H1 (cell line): ENCODE results near the gene NECTIN1. TPM values are rescaled to one million over a fixed set of nuclear protein-coding genes. Genes with fewer than 3 reads are reported as not detected.

Source experiments
- CTCF ChIA-PET: fragments of 300-600 bp; sonication (Branson Sonifier 250); formaldehyde crosslinking; loops from one replicate; lab custom pipeline; 2021; ENCODE audit not compliant: partially characterized antibody; lab: Charles Lee
- POLR2A ChIA-PET: fragments of 300-600 bp; sonication (Branson Sonifier 250); formaldehyde crosslinking; loops from one replicate; lab custom pipeline; 2021; ENCODE audit warnings: inconsistent platforms; ENCODE audit not compliant: partially characterized antibody; lab: Charles Lee
- DNase-seq, 2 experiments: peaks; one replicate each; pipeline versions ENCODE4 v3.0.0 to v3.0.0-alpha.2; 2010 to 2022; ENCODE audit warnings: low spot score in 2 of 2, low read depth in 1 of 2, mixed read lengths in 1 of 2
- FAIRE-seq: peaks from 2 replicates; lab custom pipeline; 2011; peaks lifted over from hg19 to GRCh38; lab: Jason Lieb, UNC
- H2AFZ ChIP-seq: 2 replicates; pipeline ENCODE4 v1.8.1; 2012; ENCODE audit warnings: low read length, inconsistent platforms
- H2AK5ac ChIP-seq: 2 replicates; pipeline ENCODE4 v1.6.1; 2013; ENCODE audit warnings: low read depth, low read length
- H2BK120ac ChIP-seq: replicated peaks from 2 replicates; pipeline ENCODE3; 2013; ENCODE audit warnings: low read depth, low read length, inconsistent platforms
- H2BK12ac ChIP-seq: 2 replicates; pipeline ENCODE4 v1.6.1; 2013; ENCODE audit warnings: low read depth, low read length
- H2BK15ac ChIP-seq: 2 replicates; pipeline ENCODE4 v1.6.1; 2013; ENCODE audit warnings: low read length
- H2BK20ac ChIP-seq: 2 replicates; pipeline ENCODE4 v1.6.1; 2013; ENCODE audit warnings: low read length
- H2BK5ac ChIP-seq: 2 replicates; pipeline ENCODE4 v1.6.1; 2013; ENCODE audit warnings: low read depth, low read length
- H3K14ac ChIP-seq: 2 replicates; pipeline ENCODE4 v1.6.1; 2013; ENCODE audit warnings: inconsistent platforms; ENCODE audit not compliant: insufficient read length
- H3K18ac ChIP-seq: 2 replicates; pipeline ENCODE4 v1.6.1; 2013; ENCODE audit warnings: low read length; ENCODE audit errors: extremely low read depth
- H3K23ac ChIP-seq: 2 replicates; pipeline ENCODE4 v1.6.1; 2013; ENCODE audit warnings: inconsistent platforms; ENCODE audit not compliant: insufficient read length
- H3K23me2 ChIP-seq: 2 replicates; pipeline ENCODE4 v1.6.1; 2013; ENCODE audit warnings: low read depth, low read length
- H3K27ac ChIP-seq: 2 replicates; pipeline ENCODE4 v1.6.1; 2011; ENCODE audit warnings: low read depth, low read length, inconsistent platforms
- H3K27me3 ChIP-seq, 4 experiments: replicated peaks in 1 of 4; 1 replicate in 1 of 4; 2 replicates in 3 of 4; pipeline versions ENCODE4 v1.6.1 to v1.8.1; 2011 to 2013; ENCODE audit warnings: low read length in 3 of 4, mild to moderate bottlenecking in 3 of 4, inconsistent platforms in 2 of 4, mixed read lengths in 2 of 4, moderate library complexity in 1 of 4; ENCODE audit not compliant: control insufficient read depth in 3 of 4, insufficient read depth in 3 of 4; ENCODE audit errors: extremely low read depth in 1 of 4
- H3K36me3 ChIP-seq, 4 experiments: 2 replicates each; pipeline versions ENCODE4 v1.6.1 to v1.8.1; 2011 to 2013; ENCODE audit warnings: mild to moderate bottlenecking in 4 of 4, low read length in 3 of 4, moderate library complexity in 2 of 4, control low read depth in 1 of 4, inconsistent platforms in 1 of 4; ENCODE audit not compliant: insufficient read depth in 4 of 4, control insufficient read depth in 2 of 4
- H3K4ac ChIP-seq: replicated peaks from 2 replicates; pipeline ENCODE3; 2013; ENCODE audit warnings: low read length, low read depth, mixed read lengths, inconsistent platforms; ENCODE audit not compliant: insufficient read length
- H3K4me1 ChIP-seq, 4 experiments: replicated peaks in 1 of 4; 1 replicate in 1 of 4; 2 replicates in 3 of 4; pipeline versions ENCODE4 v1.6.1 to v1.8.1; 2011 to 2013; ENCODE audit warnings: low read length in 3 of 4, inconsistent platforms in 2 of 4, mixed read lengths in 1 of 4; ENCODE audit not compliant: insufficient read depth in 4 of 4, control insufficient read depth in 3 of 4
- H3K4me2 ChIP-seq, 2 experiments: 2 replicates each; pipeline versions ENCODE4 v1.6.1 to v1.8.1; 2011 to 2013; ENCODE audit warnings: low read depth in 2 of 2, low read length in 2 of 2, control low read depth in 1 of 2, inconsistent platforms in 1 of 2, mild to moderate bottlenecking in 1 of 2; ENCODE audit not compliant: insufficient read depth in 1 of 2
- H3K4me3 ChIP-seq, 4 experiments: fragments of 200-600, 300-600 bp in 1 of 4; sonication (generic), shearing (Covaris generic), sonication (Bioruptor Twin) in 1 of 4; 2 replicates each; pipeline versions ENCODE4 v1.5.1 to v1.8.1; 2011 to 2016; ENCODE audit warnings: low read length in 4 of 4, low read depth in 3 of 4, control low read depth in 2 of 4, inconsistent platforms in 2 of 4, mild to moderate bottlenecking in 2 of 4, mixed read lengths in 1 of 4, moderate library complexity in 1 of 4; ENCODE audit not compliant: insufficient read depth in 2 of 4; ENCODE audit errors: extremely low read depth in 1 of 4
- H3K56ac ChIP-seq: replicated peaks from 2 replicates; pipeline ENCODE3; 2013; ENCODE audit warnings: low read depth, mild to moderate bottlenecking, mixed read lengths, low read length, inconsistent platforms; ENCODE audit not compliant: insufficient read length
- H3K79me1 ChIP-seq: 2 replicates; pipeline ENCODE4 v1.6.1; 2013; ENCODE audit warnings: low read depth, low read length, control low read depth
- H3K79me2 ChIP-seq, 2 experiments: 2 replicates each; pipeline versions ENCODE4 v1.6.1 to v1.8.1; 2012 to 2013; ENCODE audit warnings: low read length in 2 of 2, mild to moderate bottlenecking in 2 of 2, inconsistent platforms in 1 of 2; ENCODE audit not compliant: insufficient read depth in 2 of 2, control insufficient read depth in 1 of 2
- H3K9ac ChIP-seq, 4 experiments: replicated peaks in 1 of 4; 1 replicate in 1 of 4; 2 replicates in 3 of 4; pipeline versions ENCODE4 v1.6.1 to v1.8.1; 2011 to 2013; ENCODE audit warnings: low read depth in 3 of 4, low read length in 3 of 4, control low read depth in 2 of 4, mild to moderate bottlenecking in 2 of 4, moderate library complexity in 2 of 4, inconsistent platforms in 1 of 4; ENCODE audit errors: extremely low read depth in 1 of 4
- H3K9me3 ChIP-seq, 2 experiments: 2 replicates each; pipeline versions ENCODE4 v1.6.1 to v1.8.1; 2012 to 2013; ENCODE audit warnings: mild to moderate bottlenecking in 2 of 2, moderate library complexity in 2 of 2, control low read depth in 1 of 2, inconsistent platforms in 1 of 2, low read depth in 1 of 2, low read length in 1 of 2, mixed read lengths in 1 of 2; ENCODE audit not compliant: insufficient read depth in 2 of 2
- H4K20me1 ChIP-seq, 2 experiments: replicated peaks in 1 of 2; 2 replicates each; pipeline versions ENCODE3 to v1.8.1; 2011 to 2013; ENCODE audit warnings: inconsistent platforms in 2 of 2, low read length in 2 of 2, mild to moderate bottlenecking in 1 of 2; ENCODE audit not compliant: insufficient read depth in 2 of 2, control insufficient read depth in 1 of 2
- H4K5ac ChIP-seq: 2 replicates; pipeline ENCODE4 v1.6.1; 2013; ENCODE audit warnings: low read length, low read depth, mixed read lengths, inconsistent platforms; ENCODE audit not compliant: insufficient read length
- H4K8ac ChIP-seq: 2 replicates; pipeline ENCODE4 v1.8.0; 2013; ENCODE audit warnings: mild to moderate bottlenecking, moderate library complexity, low read length, inconsistent platforms; ENCODE audit not compliant: insufficient read depth; ENCODE audit errors: extremely low read depth
- H4K91ac ChIP-seq: replicated peaks from 2 replicates; pipeline ENCODE3; 2013; ENCODE audit warnings: low read length, mixed read lengths, inconsistent platforms; ENCODE audit not compliant: insufficient read length
- FOSL1 ChIP-seq: IDR thresholded peaks from 2 replicates; pipeline ENCODE4 v1.6.1; 2011; ENCODE audit warnings: mild to moderate bottlenecking, low read depth, low read length, moderate library complexity; ENCODE audit not compliant: insufficient read depth
- POLR2A ChIP-seq, 2 experiments: IDR thresholded peaks; 1 replicate in 1 of 2; 2 replicates in 1 of 2; pipeline ENCODE4 v1.6.1; 2011; ENCODE audit warnings: low read depth in 2 of 2, low read length in 2 of 2, mild to moderate bottlenecking in 2 of 2; ENCODE audit errors: control extremely low read depth in 1 of 2
- SP4 ChIP-seq: IDR thresholded peaks from 2 replicates; pipeline ENCODE4 v1.6.1; 2012; ENCODE audit warnings: low read length, inconsistent platforms
- YY1 ChIP-seq: IDR thresholded peaks from 2 replicates; pipeline ENCODE4 v1.6.1; 2011; ENCODE audit warnings: low read depth, mild to moderate bottlenecking, low read length
- WGBS, 2 experiments: shearing (Covaris generic) in 1 of 2; methylation state at CpG; one replicate each; pipeline versions ENCODE4 v1.1.6 to v1.1.7; 2013 to 2015; ENCODE audit warnings: low lambda C conversion rate in 2 of 2, mixed read lengths in 2 of 2, inconsistent platforms in 1 of 2, low coverage in 1 of 2, missing lambda C conversion rate in 1 of 2; ENCODE audit not compliant: insufficient replicate concordance in 2 of 2, insufficient coverage in 1 of 2, insufficient read length in 1 of 2; ENCODE audit errors: extremely low coverage in 1 of 2, missing lambda C conversion rate in 1 of 2; 5-methylcytosine and 5-hydroxymethylcytosine counted together
- polyA plus RNA-seq, 7 experiments: library from polyadenylated mRNA; depleted of rRNA in 3 of 7; stranded (reverse) in 5 of 7; unstranded in 2 of 7; fragments of >200 nt in 5 of 7; fragments of 200-250 nt in 2 of 7; gene quantifications; 1 replicate in 5 of 7; 2 replicates in 1 of 7; 4 replicates in 1 of 7; pipeline versions ENCODE4 v1.2.1 to v1.2.3, GENCODE V29; 2011 to 2013; ENCODE audit warnings: missing spikeins in 2 of 7, mixed read lengths in 2 of 7
- total RNA-seq: library from RNA; stranded (reverse); fragmentation: NEBNext Ultra II Directional; extraction: Animal tissue kit (Norgen Biotek cat#: 25700); gene quantifications from 2 replicates; pipeline ENCODE4 v1.2.1, GENCODE V29; 2021

NECTIN1 gene
- total and polyA plus RNA-seq, 2 of the 8 experiments (the other 6 are each of a cell fraction or from before 2014, with no cell fraction given) = 43.2 to 97.7 TPM

GRCh38 chr11:119666061-119666460 is 62.9 kb downstream of the NECTIN1 start:
- WGBS, 2 experiments = 93% methylated on average over 10 of the region's 10 CpGs; no CpG with 5 or more reads in 1 of the 2 experiments
- no peak overlapping the region for H2AK5ac ChIP-seq

More at GRCh38 chr11:119666061-119666460, 62.9 kb downstream of the NECTIN1 start:
- H4K5ac ChIP-seq = no peak overlapping the region
- no peaks in the 10 kb centered on the region for H3K79me2 ChIP-seq
- no peak overlapping the region for H2BK120ac ChIP-seq
- H3K4me2 ChIP-seq = no peak overlapping the region
- no peak overlapping the region for H3K18ac ChIP-seq
- no peak overlapping the region for H2AFZ ChIP-seq
- TF ChIP-seq FOSL1 (no peak), YY1 (no peak), POLR2A (IDR thresholded peaks at IDR 0.05; ENCODE audit: control extremely low read depth in 1 of 2, low read depth in 2 of 2, low read length in 2 of 2) (no peak), SP4 (no peak)
- no peaks in the 10 kb centered on the region for H3K23me2 ChIP-seq
- H2BK15ac ChIP-seq = no peak overlapping the region
- peaks cover 0 to 6% (median 3%) of the 10 kb centered on the region in 4 experiments; a peak in 4 of 8 replicates for H3K36me3 ChIP-seq
- no peak overlapping the region for H3K9ac ChIP-seq
- DNase-seq (no peak), FAIRE-seq (no peak)
- H3K9me3 ChIP-seq = no peaks in the 10 kb centered on the region
- peak overlapping the region; percentile 23 for H4K91ac ChIP-seq
- no peak overlapping the region for H3K4ac ChIP-seq
- POLR2A ChIA-PET = interaction anchor here (1.2 kb wide), 1 partner anchor 74 kb away, joined by 3 read pairs; no protein-coding TSS in a partner anchor
- H3K4me1 ChIP-seq = peaks cover 2 to 19% (median 15%) of the 10 kb centered on the region in 4 experiments; a peak in 6 of 7 replicates
- no peaks in the 10 kb centered on the region for H3K79me1 ChIP-seq
- H3K56ac ChIP-seq = no peak overlapping the region
- CTCF ChIA-PET = interaction anchor here (0.6 to 5.3 kb wide), 28 partner anchors 10 to 778 kb away, joined by 3 to 55 read pairs (median 4); partner anchors contain the start of gene NECTIN1
- H4K20me1 ChIP-seq = peaks cover 8 to 14% of the 10 kb centered on the region in 2 experiments
- no peak overlapping the region; the same call in 1 of the 2 replicates for H2BK12ac ChIP-seq
- H3K4me3 ChIP-seq = no peak overlapping the region
- H4K8ac ChIP-seq = no peak overlapping the region
- H2BK20ac ChIP-seq = no peak overlapping the region
- H3K27ac ChIP-seq = no peak overlapping the region
- no peak overlapping the region for H2BK5ac ChIP-seq
- H3K27me3 ChIP-seq = no peaks in the 10 kb centered on the region
- no peak overlapping the region for H3K23ac ChIP-seq
- no peak overlapping the region for H3K14ac ChIP-seq
